NAMALWA (cell line): ENCODE measurements around the gene ALDH16A1.

Source experiments
- DNase-seq: peaks from one replicate; pipeline ENCODE4 v3.0.0-alpha.2; 2015; ENCODE audit warnings: low spot score

The ALDH16A1 gene

GRCh38 chr19:49488863-49489537, 36.0 kb downstream of the ALDH16A1 start:
- no peak for DNase-seq

GRCh38 chr19:49489601-49490167, 36.7 kb downstream of the ALDH16A1 start:
- DNase-seq: peak; percentile 45

GRCh38 chr19:49490287-49491029, 37.4 kb downstream of the ALDH16A1 start:
- peak; percentile 34 for DNase-seq

GRCh38 chr19:49491030-49491803, 38.2 kb downstream of the ALDH16A1 start:
- DNase-seq: peak; percentile 35

GRCh38 chr19:49491804-49492572, 39.0 kb downstream of the ALDH16A1 start:
- peak; percentile 60 for DNase-seq

- peak; percentile 78 for DNase-seq
Measured at GRCh38 chr19:49492573-49493405, 39.8 kb downstream of the ALDH16A1 start.

GRCh38 chr19:49496574-49497008, 43.6 kb downstream of the ALDH16A1 start:
- no peak for DNase-seq

GRCh38 chr19:49497047-49497788, 44.2 kb downstream of the ALDH16A1 start:
- peak; percentile 86 for DNase-seq

- no peak for DNase-seq
Measured at GRCh38 chr19:49497789-49498103, 44.7 kb downstream of the ALDH16A1 start.

GRCh38 chr19:49498475-49498874, 45.5 kb downstream of the ALDH16A1 start:
- no peak for DNase-seq

GRCh38 chr19:49499030-49499670, 46.1 kb downstream of the ALDH16A1 start:
- peak; percentile 28 for DNase-seq

GRCh38 chr19:49502866-49503581, 50.0 kb downstream of the ALDH16A1 start:
- DNase-seq: peak; percentile 80

- no peak for DNase-seq
Measured at GRCh38 chr19:49503582-49503962, 50.5 kb downstream of the ALDH16A1 start.

- DNase-seq: peak; percentile 87
Measured at GRCh38 chr19:49506575-49507105, 53.6 kb downstream of the ALDH16A1 start.

- DNase-seq: no peak
Measured at GRCh38 chr19:49507803-49508494, 54.9 kb downstream of the ALDH16A1 start.

GRCh38 chr19:49512970-49513745, 60.1 kb downstream of the ALDH16A1 start:
- DNase-seq: peak; percentile 61

GRCh38 chr19:49513746-49514118, 60.7 kb downstream of the ALDH16A1 start:
- no peak for DNase-seq
